ENCODE measurements around the gene CSRNP3. TPM values are rescaled to one million over a fixed set of nuclear protein-coding genes. Genes with fewer than 3 reads are reported as not detected.

CSRNP3 gene
- total and polyA plus RNA-seq, 12 donors: 0.77 to 9.4 (median 4.7) TPM

DNA sequence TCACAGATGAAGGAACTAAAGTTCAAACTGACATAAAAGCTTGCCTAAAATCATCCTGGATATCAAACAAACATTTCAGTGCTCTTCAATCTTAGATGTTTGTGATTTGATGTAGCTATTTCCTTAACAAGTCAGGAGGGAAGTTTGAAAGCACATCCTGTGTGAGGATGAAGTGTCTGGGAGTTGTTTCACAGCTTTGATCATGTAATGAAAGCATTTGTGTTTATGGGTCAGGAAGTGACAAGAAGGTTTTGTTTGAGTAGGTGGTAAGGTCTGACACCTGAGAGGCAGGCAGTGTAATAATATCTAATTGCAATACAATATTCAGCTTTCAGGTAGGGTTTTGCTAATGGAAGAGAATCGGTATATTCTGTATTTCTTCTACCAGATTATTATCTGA is 26.0 kb upstream of the CSRNP3 start:
- no peak for ATAC-seq
- intact Hi-C loops (cut with DNase I): no loop called here
- Histone ChIP-seq H3K36me3 (no peaks in the 10 kb centered on the region), H3K4me1 (peaks cover 0 to 12% (median 0%) of the 10 kb centered on the region in 9 donors), H3K9me3 (no peaks in the 10 kb centered on the region), H3K27me3 (no peaks in the 10 kb centered on the region), H3K4me3 (no peak overlapping the region), H3K27ac (no peak overlapping the region)
- DNase-seq: no peak
- TF ChIP-seq, protein P1, sequence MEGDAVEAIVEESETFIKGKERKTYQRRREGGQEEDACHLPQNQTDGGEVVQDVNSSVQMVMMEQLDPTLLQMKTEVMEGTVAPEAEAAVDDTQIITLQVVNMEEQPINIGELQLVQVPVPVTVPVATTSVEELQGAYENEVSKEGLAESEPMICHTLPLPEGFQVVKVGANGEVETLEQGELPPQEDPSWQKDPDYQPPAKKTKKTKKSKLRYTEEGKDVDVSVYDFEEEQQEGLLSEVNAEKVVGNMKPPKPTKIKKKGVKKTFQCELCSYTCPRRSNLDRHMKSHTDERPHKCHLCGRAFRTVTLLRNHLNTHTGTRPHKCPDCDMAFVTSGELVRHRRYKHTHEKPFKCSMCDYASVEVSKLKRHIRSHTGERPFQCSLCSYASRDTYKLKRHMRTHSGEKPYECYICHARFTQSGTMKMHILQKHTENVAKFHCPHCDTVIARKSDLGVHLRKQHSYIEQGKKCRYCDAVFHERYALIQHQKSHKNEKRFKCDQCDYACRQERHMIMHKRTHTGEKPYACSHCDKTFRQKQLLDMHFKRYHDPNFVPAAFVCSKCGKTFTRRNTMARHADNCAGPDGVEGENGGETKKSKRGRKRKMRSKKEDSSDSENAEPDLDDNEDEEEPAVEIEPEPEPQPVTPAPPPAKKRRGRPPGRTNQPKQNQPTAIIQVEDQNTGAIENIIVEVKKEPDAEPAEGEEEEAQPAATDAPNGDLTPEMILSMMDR (IDR thresholded peaks at IDR 0.05): no peak
- 79 to 91% methylated on average over 1 of the region's 1 CpG for WGBS, 2 donors

- intact Hi-C loops (cut with DNase I): loop anchor here in 1 of 10 donors (2.0 kb wide), 1 partner anchor 126 kb away; no protein-coding TSS in a partner anchor
- Histone ChIP-seq H3K27me3 (no peaks in the 10 kb centered on the region), H3K4me1 (no peaks in the 10 kb centered on the region), H3K4me3 (no peak overlapping the region), H3K9me3 (no peaks in the 10 kb centered on the region), H3K36me3 (no peaks in the 10 kb centered on the region), H3K27ac (peak overlapping the region in 1 of 10 donors; percentile 4)
- TF ChIP-seq, protein P1 (IDR thresholded peaks at IDR 0.05): no peak
- no peak for ATAC-seq
- WGBS, 2 donors: 66 to 67% methylated on average over 3 of the region's 3 CpGs
- DNase-seq: no peak
Observed at GRCh38 chr2:165448406-165448805, 21.1 kb upstream of the CSRNP3 start.

GRCh38 chr2:165450156-165450555 is 19.3 kb upstream of the CSRNP3 start:
- TF ChIP-seq, protein P1 (IDR thresholded peaks at IDR 0.05): peak in 5 of 9 donors; percentile 7 to 41 (median 27)
- WGBS, 2 donors: 37 to 38% methylated on average over 1 of the region's 1 CpG
- no peak overlapping the region for H3K4me3 ChIP-seq
- DNase-seq (no peak), ATAC-seq (peak in 2 of 8 donors; percentile 53 to 55)
- no peaks in the 10 kb centered on the region for H3K27me3 ChIP-seq
- no peaks in the 10 kb centered on the region for H3K9me3 ChIP-seq
- H3K36me3 ChIP-seq: no peaks in the 10 kb centered on the region
- H3K4me1 ChIP-seq: no peaks in the 10 kb centered on the region
- no peak overlapping the region for H3K27ac ChIP-seq
- intact Hi-C loops (cut with DNase I): loop anchor here in 4 of 10 donors (2.0 to 10.0 kb wide), 4 partner anchors 235 to 422 kb away; no protein-coding TSS in a partner anchor

DNA sequence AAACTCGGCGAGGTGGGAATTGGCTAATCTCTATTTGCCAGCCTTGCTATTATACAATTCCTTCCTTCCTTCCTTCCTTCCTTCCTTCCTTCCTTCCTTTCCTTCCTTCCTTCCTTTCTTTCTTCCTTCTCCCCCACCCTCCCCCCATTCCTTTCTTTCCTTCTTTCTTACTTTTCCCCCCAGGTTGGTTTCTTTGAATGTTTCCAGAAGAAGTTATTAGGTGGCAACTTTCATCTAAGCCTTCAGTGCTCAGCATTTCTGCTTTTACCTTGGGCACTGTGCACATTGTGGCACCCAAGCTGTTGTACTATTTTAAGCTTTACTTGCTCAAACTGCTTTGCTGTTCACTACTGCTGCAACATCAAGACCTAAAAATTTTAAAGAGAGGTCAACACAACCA is 17.2 kb upstream of the CSRNP3 start:
- no peaks in the 10 kb centered on the region for H3K27me3 ChIP-seq
- peaks cover 0 to 15% (median 0%) of the 10 kb centered on the region in 11 donors for H3K9me3 ChIP-seq
- H3K27ac ChIP-seq: no peak overlapping the region
- WGBS, 2 donors: 81 to 87% methylated on average over 2 of the region's 2 CpGs
- ATAC-seq (no peak), DNase-seq (no peak)
- intact Hi-C loops (cut with DNase I): loop anchor here in 3 of 10 donors (5.0 to 10.0 kb wide), 3 partner anchors 232 to 420 kb away; no protein-coding TSS in a partner anchor
- H3K4me3 ChIP-seq: no peak overlapping the region
- H3K4me1 ChIP-seq: no peaks in the 10 kb centered on the region
- no peaks in the 10 kb centered on the region for H3K36me3 ChIP-seq
- TF ChIP-seq, protein P1 (IDR thresholded peaks at IDR 0.05): no peak
